ENCODE data around the gene GCAT. TPM values are rescaled to one million over a fixed set of nuclear protein-coding genes. Genes with fewer than 3 reads are reported as not detected.

The GCAT gene
- total and polyA plus RNA-seq, 4 donors: 9.3 to 31.1 (median 14.5) TPM

DNA sequence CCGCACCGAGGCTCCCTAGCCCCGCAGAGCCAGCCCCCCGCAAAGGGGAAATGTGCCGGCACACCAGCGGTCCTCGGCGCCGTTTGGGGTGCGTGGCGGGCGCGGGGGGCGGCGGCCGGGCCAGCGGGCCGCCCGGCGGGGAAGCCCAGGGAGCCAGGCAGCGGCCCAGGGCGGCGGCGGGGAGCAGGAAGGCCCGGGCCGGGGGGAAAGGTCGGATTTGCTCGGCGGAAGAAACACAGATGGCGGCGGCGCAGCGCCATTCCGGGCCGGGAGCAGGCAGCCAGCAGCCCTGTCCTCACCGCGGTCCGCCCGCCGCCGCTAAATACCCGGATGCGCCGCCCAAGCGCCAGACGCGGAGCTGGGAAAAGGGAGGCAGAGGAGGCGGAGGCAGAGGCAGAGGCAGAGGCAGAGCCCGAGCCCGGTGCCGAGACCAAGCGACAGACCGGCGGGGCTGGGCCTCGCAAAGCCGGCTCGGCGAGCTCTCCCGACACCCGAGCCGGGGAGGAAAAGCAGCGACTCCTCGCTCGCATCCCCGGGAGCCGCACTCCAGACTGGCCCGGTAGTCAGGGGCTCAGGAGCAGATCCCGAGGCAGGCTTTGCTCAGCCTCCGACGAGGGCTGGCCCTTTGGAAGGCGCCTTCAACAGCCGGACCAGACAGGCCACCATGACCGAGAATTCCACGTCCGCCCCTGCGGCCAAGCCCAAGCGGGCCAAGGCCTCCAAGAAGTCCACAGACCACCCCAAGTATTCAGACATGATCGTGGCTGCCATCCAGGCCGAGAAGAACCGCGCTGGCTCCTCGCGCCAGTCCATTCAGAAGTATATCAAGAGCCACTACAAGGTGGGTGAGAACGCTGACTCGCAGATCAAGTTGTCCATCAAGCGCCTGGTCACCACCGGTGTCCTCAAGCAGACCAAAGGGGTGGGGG is 2.6 kb upstream of the GCAT start:
- Histone ChIP-seq H3K27ac (ENCODE audit: low read depth in 1 of 2, low read length in 1 of 2) (peak overlapping the region; percentile 90 to 95), H3K36me3 (ENCODE audit: control insufficient read depth in 4 of 4, insufficient read depth in 4 of 4, low read length in 4 of 4) (peaks cover 0 to 3% (median 0%) of the 10 kb centered on the region in 4 donors), H3K4me3 (peak overlapping the region; percentile 60), H3K27me3 (ENCODE audit: control insufficient read depth in 3 of 3, insufficient read depth in 3 of 3, low read length in 2 of 3) (no peaks in the 10 kb centered on the region), H3K4me1 (ENCODE audit: control insufficient read depth in 5 of 5, insufficient read depth in 5 of 5, low read length in 5 of 5) (peaks cover 0 to 33% (median 13%) of the 10 kb centered on the region in 5 donors), H3K9me3 (ENCODE audit: control insufficient read depth in 4 of 4, insufficient read depth in 3 of 4, low read length in 3 of 4) (no peaks in the 10 kb centered on the region), H3K9ac (ENCODE audit: insufficient read depth in 1 of 2, low read length in 2 of 2) (peak overlapping the region; percentile 63 to 89)
- ATAC-seq (ENCODE audit: insufficient read depth, low FRiP score): peak; percentile 48
- DNase-seq: peak; percentile 91 to 96 (median 94)
- TF ChIP-seq, protein P1, sequence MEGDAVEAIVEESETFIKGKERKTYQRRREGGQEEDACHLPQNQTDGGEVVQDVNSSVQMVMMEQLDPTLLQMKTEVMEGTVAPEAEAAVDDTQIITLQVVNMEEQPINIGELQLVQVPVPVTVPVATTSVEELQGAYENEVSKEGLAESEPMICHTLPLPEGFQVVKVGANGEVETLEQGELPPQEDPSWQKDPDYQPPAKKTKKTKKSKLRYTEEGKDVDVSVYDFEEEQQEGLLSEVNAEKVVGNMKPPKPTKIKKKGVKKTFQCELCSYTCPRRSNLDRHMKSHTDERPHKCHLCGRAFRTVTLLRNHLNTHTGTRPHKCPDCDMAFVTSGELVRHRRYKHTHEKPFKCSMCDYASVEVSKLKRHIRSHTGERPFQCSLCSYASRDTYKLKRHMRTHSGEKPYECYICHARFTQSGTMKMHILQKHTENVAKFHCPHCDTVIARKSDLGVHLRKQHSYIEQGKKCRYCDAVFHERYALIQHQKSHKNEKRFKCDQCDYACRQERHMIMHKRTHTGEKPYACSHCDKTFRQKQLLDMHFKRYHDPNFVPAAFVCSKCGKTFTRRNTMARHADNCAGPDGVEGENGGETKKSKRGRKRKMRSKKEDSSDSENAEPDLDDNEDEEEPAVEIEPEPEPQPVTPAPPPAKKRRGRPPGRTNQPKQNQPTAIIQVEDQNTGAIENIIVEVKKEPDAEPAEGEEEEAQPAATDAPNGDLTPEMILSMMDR (IDR thresholded peaks at IDR 0.05; ENCODE audit: control extremely low read depth, extremely low read depth): no peak
- 2 to 3% methylated on average over 78 to 87 of the region's 87 CpGs for WGBS, 2 donors

DNA sequence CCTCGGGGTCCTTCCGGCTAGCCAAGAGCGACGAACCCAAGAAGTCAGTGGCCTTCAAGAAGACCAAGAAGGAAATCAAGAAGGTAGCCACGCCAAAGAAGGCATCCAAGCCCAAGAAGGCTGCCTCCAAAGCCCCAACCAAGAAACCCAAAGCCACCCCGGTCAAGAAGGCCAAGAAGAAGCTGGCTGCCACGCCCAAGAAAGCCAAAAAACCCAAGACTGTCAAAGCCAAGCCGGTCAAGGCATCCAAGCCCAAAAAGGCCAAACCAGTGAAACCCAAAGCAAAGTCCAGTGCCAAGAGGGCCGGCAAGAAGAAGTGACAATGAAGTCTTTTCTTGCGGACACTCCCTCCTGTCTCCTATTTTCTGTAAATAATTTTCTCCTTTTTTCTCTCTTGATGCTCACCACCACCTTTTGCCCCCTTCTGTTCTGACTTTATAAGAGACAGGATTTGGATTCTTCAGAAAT is 1.9 kb upstream of the GCAT start:
- TF ChIP-seq, protein P1 (IDR thresholded peaks at IDR 0.05; ENCODE audit: control extremely low read depth, extremely low read depth): no peak
- Histone ChIP-seq H3K4me1 (ENCODE audit: control insufficient read depth in 5 of 5, insufficient read depth in 5 of 5, low read length in 5 of 5) (peaks cover 0 to 33% (median 13%) of the 10 kb centered on the region in 5 donors), H3K9ac (ENCODE audit: insufficient read depth in 1 of 2, low read length in 2 of 2) (peak overlapping the region; percentile 63 to 89), H3K4me3 (peak overlapping the region; percentile 60), H3K9me3 (ENCODE audit: control insufficient read depth in 4 of 4, insufficient read depth in 3 of 4, low read length in 3 of 4) (no peaks in the 10 kb centered on the region), H3K27ac (ENCODE audit: low read depth in 1 of 2, low read length in 1 of 2) (peak overlapping the region; percentile 90 to 95), H3K36me3 (ENCODE audit: control insufficient read depth in 4 of 4, insufficient read depth in 4 of 4, low read length in 4 of 4) (peaks cover 0 to 3% (median 0%) of the 10 kb centered on the region in 4 donors), H3K27me3 (ENCODE audit: control insufficient read depth in 3 of 3, insufficient read depth in 3 of 3, low read length in 2 of 3) (no peaks in the 10 kb centered on the region)
- DNase-seq (peak in 1 of 3 donors; percentile 21), ATAC-seq (ENCODE audit: insufficient read depth, low FRiP score) (no peak)
- 30 to 31% methylated on average over 10 of the region's 10 CpGs for WGBS, 2 donors

DNA sequence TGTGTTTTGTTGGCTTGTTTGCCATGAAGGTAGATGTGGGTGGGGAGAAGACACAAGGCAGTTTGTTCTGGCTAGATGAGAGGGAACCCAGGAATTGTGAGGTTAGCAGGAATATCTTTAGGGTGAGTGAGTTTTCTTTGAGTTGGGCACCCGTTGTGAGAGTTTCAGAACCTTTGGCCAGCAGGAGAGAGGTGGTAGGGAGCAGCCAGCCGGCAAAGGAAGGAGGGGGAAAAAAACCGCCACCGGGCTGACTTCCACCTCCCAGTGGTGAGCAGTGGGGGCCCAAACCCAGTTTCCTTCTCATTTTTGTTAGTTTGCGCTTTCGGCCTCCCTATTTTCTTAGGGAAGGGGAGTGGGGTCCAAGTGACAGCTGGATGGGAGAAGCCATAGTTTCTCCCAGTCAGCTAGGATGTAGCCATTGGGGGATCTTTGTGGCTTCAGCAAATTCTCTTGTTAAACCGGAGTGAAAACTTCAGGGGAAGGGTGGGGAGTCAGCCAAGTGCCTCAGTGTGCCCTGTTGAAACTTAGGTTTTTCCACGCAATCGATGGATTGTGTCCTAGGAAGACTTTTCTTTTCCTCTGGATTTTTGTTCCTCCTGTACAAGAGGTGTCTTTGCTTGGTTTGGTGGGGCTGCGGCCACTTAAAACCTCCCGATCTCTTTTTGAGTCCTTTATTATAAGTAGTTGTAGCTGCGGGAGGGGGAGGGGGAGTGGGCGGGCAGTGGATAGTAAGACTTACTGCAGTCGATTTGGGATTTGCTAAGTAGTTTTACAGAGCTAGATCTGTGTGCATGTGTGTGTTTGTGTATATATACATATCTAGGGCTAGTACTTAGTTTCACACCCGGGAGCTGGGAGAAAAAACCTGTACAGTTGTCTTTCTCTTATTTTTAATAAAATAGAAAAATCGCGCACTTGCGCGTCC is 1.1 kb upstream of the GCAT start:
- Histone ChIP-seq H3K4me1 (ENCODE audit: control insufficient read depth in 5 of 5, insufficient read depth in 5 of 5, low read length in 5 of 5) (peaks cover 0 to 33% (median 13%) of the 10 kb centered on the region in 5 donors), H3K27ac (ENCODE audit: low read depth in 1 of 2, low read length in 1 of 2) (peak overlapping the region; percentile 74 to 90), H3K9ac (ENCODE audit: insufficient read depth in 1 of 2, low read length in 2 of 2) (peak overlapping the region; percentile 43 to 89), H3K4me3 (peak overlapping the region; percentile 19), H3K9me3 (ENCODE audit: control insufficient read depth in 4 of 4, insufficient read depth in 3 of 4, low read length in 3 of 4) (no peaks in the 10 kb centered on the region), H3K27me3 (ENCODE audit: control insufficient read depth in 3 of 3, insufficient read depth in 3 of 3, low read length in 2 of 3) (no peaks in the 10 kb centered on the region), H3K36me3 (ENCODE audit: control insufficient read depth in 4 of 4, insufficient read depth in 4 of 4, low read length in 4 of 4) (peaks cover 0 to 3% (median 0%) of the 10 kb centered on the region in 4 donors)
- WGBS, 2 donors: 2 to 3% methylated on average over 19 of the region's 19 CpGs
- ATAC-seq (ENCODE audit: insufficient read depth, low FRiP score) (no peak), DNase-seq (peak; percentile 50 to 67 (median 57))
- TF ChIP-seq, protein P1 (IDR thresholded peaks at IDR 0.05; ENCODE audit: control extremely low read depth, extremely low read depth): no peak
